GM12878 (cell line): ENCODE data around the gene PIM2.

Experiments
- EZH2 ChIP-seq: IDR thresholded peaks from 2 replicates; pipeline ENCODE4 v1.6.1; 2012; ENCODE audit warnings: low read depth, mild to moderate bottlenecking, control low read depth, inconsistent platforms, low read length, borderline replicate concordance; ENCODE audit not compliant: control insufficient read depth
- NFYA ChIP-seq: IDR thresholded peaks from 2 replicates; pipeline ENCODE4 v1.6.1; 2011; ENCODE audit warnings: low read depth, mild to moderate bottlenecking, low read length, improper control_type of control experiment, borderline replicate concordance
- RBBP5 ChIP-seq: fragments of 200-600 bp; sonication (generic); conservative IDR thresholded peaks from 2 replicates; pipeline ENCODE4 v1.6.1; 2016
- SREBF2 ChIP-seq: IDR thresholded peaks from 2 replicates; pipeline ENCODE4 v1.6.1; 2012; ENCODE audit warnings: mild to moderate bottlenecking, low read length
- ZNF622 ChIP-seq: fragments of 450-650 bp; IDR thresholded peaks from 2 replicates; pipeline ENCODE4 v1.6.1; 2017; ENCODE audit warnings: mild to moderate bottlenecking, inconsistent platforms
- TF ChIP-seq, protein P1 (sequence below), 3 experiments: IDR thresholded peaks in 2 of 3; conservative IDR thresholded peaks in 1 of 3; 2 replicates each; pipeline ENCODE4 v1.5.1; 2011; ENCODE audit warnings: low read depth in 3 of 3, low read length in 3 of 3, mild to moderate bottlenecking in 3 of 3, control low read depth in 2 of 3, moderate library complexity in 2 of 3, inconsistent platforms in 1 of 3, mixed read lengths in 1 of 3; ENCODE audit not compliant: control insufficient read depth in 2 of 3, insufficient read depth in 1 of 3; ENCODE audit errors: extremely low read depth in 1 of 3
- TF ChIP-seq, protein P2 (sequence below): IDR thresholded peaks from 2 replicates; pipeline ENCODE4 v1.6.1; 2012; ENCODE audit warnings: mild to moderate bottlenecking, low read depth, low read length
- TF ChIP-seq, protein P3 (sequence below): IDR thresholded peaks from 2 replicates; pipeline ENCODE4 v1.6.1; 2011; ENCODE audit warnings: low read depth, low read length, improper control_type of control experiment, borderline replicate concordance

DNA sequence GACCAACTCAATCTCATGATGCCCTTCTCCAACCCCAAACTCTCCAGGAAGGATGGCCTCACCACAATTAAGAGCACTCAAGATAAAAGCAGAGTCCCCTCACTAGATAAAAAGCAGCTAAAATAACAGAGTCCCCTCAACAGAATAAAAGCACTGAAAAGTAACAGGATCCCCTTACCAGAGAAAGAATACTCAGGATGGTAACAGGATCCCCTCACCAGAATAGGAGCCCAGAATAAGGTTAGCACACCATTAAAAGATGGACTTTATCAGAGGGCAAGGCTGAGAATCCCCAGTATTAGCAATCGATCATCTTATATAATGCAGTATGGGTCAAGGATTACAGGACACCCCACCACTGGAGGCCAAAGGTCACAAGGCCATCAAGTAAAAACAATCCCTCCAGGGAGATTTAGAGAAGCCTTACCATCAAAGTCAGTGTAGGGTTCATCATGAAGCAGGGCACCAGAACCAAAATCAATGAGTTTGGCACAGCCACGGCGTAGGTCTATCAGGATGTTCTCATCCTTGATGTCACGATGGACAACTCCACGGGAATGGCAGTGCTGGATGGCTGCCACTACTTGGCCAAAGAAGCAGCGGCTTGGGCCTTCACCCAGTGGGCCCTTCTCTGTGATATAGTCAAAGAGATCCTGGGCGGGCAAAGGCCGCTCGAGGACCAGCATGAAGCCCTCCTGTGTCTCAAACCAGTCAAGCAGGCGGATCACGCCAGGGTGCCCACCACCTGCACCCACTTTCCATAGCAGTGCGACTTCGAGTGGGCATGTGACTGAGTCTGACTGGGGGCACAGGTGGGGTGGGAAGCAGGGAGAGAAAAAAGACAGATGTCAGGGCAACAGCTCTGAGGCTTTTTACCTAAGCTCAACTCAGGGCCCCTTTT is 4.0 kb downstream of the PIM2 start:
- TF ChIP-seq NFYA (no peak), RBBP5 (no peak), SREBF2 (no peak), ZNF622 (no peak), EZH2 (no peak)
- TF ChIP-seq, protein P1, sequence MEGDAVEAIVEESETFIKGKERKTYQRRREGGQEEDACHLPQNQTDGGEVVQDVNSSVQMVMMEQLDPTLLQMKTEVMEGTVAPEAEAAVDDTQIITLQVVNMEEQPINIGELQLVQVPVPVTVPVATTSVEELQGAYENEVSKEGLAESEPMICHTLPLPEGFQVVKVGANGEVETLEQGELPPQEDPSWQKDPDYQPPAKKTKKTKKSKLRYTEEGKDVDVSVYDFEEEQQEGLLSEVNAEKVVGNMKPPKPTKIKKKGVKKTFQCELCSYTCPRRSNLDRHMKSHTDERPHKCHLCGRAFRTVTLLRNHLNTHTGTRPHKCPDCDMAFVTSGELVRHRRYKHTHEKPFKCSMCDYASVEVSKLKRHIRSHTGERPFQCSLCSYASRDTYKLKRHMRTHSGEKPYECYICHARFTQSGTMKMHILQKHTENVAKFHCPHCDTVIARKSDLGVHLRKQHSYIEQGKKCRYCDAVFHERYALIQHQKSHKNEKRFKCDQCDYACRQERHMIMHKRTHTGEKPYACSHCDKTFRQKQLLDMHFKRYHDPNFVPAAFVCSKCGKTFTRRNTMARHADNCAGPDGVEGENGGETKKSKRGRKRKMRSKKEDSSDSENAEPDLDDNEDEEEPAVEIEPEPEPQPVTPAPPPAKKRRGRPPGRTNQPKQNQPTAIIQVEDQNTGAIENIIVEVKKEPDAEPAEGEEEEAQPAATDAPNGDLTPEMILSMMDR (IDR thresholded peaks at IDR 0.05 in 2 of 3, conservative IDR thresholded peaks at IDR 0.05 in 1 of 3; ENCODE audit: control insufficient read depth in 2 of 3, extremely low read depth in 1 of 3, insufficient read depth in 1 of 3, low read depth in 3 of 3, low read length in 3 of 3), result no peak
- TF ChIP-seq, protein P2, sequence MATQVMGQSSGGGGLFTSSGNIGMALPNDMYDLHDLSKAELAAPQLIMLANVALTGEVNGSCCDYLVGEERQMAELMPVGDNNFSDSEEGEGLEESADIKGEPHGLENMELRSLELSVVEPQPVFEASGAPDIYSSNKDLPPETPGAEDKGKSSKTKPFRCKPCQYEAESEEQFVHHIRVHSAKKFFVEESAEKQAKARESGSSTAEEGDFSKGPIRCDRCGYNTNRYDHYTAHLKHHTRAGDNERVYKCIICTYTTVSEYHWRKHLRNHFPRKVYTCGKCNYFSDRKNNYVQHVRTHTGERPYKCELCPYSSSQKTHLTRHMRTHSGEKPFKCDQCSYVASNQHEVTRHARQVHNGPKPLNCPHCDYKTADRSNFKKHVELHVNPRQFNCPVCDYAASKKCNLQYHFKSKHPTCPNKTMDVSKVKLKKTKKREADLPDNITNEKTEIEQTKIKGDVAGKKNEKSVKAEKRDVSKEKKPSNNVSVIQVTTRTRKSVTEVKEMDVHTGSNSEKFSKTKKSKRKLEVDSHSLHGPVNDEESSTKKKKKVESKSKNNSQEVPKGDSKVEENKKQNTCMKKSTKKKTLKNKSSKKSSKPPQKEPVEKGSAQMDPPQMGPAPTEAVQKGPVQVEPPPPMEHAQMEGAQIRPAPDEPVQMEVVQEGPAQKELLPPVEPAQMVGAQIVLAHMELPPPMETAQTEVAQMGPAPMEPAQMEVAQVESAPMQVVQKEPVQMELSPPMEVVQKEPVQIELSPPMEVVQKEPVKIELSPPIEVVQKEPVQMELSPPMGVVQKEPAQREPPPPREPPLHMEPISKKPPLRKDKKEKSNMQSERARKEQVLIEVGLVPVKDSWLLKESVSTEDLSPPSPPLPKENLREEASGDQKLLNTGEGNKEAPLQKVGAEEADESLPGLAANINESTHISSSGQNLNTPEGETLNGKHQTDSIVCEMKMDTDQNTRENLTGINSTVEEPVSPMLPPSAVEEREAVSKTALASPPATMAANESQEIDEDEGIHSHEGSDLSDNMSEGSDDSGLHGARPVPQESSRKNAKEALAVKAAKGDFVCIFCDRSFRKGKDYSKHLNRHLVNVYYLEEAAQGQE, result no peak
- TF ChIP-seq, protein P3, sequence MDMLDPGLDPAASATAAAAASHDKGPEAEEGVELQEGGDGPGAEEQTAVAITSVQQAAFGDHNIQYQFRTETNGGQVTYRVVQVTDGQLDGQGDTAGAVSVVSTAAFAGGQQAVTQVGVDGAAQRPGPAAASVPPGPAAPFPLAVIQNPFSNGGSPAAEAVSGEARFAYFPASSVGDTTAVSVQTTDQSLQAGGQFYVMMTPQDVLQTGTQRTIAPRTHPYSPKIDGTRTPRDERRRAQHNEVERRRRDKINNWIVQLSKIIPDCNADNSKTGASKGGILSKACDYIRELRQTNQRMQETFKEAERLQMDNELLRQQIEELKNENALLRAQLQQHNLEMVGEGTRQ, result no peak
